GM12864 (cell line): ENCODE results near the gene OTUB2.

Source experiments
- DNase-seq: peaks from one replicate; pipeline ENCODE4 v3.0.0-alpha.2; 2011; ENCODE audit warnings: low read depth
- H3K4me3 ChIP-seq: 2 replicates; pipeline ENCODE4 v1.5.1; 2011; ENCODE audit warnings: mild to moderate bottlenecking, low read depth, low read length, control low read depth
- CTCF ChIP-seq: IDR thresholded peaks from 2 replicates; pipeline ENCODE4 v1.5.1; 2011; ENCODE audit warnings: low read depth, mild to moderate bottlenecking, moderate library complexity, low read length, control low read depth, inconsistent platforms; ENCODE audit errors: missing control alignments

The OTUB2 gene

GRCh38 chr14:94010625-94011024 is 15.5 kb upstream of the OTUB2 start:
- no peak for TF ChIP-seq CTCF
- H3K4me3 ChIP-seq, result no peak overlapping the region
- DNase-seq, result no peak

- no peak overlapping the region for H3K4me3 ChIP-seq
- DNase-seq, result no peak
- no peak for TF ChIP-seq CTCF
Observed at GRCh38 chr14:94011795-94012194, 14.3 kb upstream of the OTUB2 start.

GRCh38 chr14:94014382-94014781 is 11.8 kb upstream of the OTUB2 start:
- no peak overlapping the region for H3K4me3 ChIP-seq
- no peak for TF ChIP-seq CTCF
- DNase-seq, result no peak

- no peak overlapping the region for H3K4me3 ChIP-seq
- DNase-seq, result no peak
- no peak for TF ChIP-seq CTCF
Observed at GRCh38 chr14:94015223-94015622, 10.9 kb upstream of the OTUB2 start.

GRCh38 chr14:94016446-94016976 is 9.6 kb upstream of the OTUB2 start:
- DNase-seq, result no peak
- H3K4me3 ChIP-seq, result no peak overlapping the region
- no peak for TF ChIP-seq CTCF

- DNase-seq, result no peak
- TF ChIP-seq CTCF, result no peak
- H3K4me3 ChIP-seq, result no peak overlapping the region
Observed at GRCh38 chr14:94018308-94018707, 7.8 kb upstream of the OTUB2 start.

GRCh38 chr14:94019329-94019728 is 6.8 kb upstream of the OTUB2 start:
- TF ChIP-seq CTCF, result no peak
- H3K4me3 ChIP-seq, result no peak overlapping the region
- DNase-seq, result no peak
